Vagina (tissue), 2 donors: ENCODE measurements around the gene TCF23.

Experiments used
- POLR2AphosphoS5 ChIP-seq, 2 donors: sonication (generic); formaldehyde crosslinking; IDR thresholded peaks; one replicate each; pipeline ENCODE4 v1.9.0; 2017; ENCODE audit warnings: antibody characterized with exemption in 2 of 2, mild to moderate bottlenecking in 2 of 2, low read depth in 1 of 2; ENCODE audit not compliant: insufficient read depth in 1 of 2
- TF ChIP-seq, protein P1 (sequence below), 3 experiments: fragments of 450-650 bp in 2 of 3; fragments of 200-600 bp in 1 of 3; sonication (generic) in 1 of 3; IDR thresholded peaks; one replicate each; pipeline ENCODE4 v1.5.1; 2017 to 2019; ENCODE audit warnings: antibody characterized with exemption in 3 of 3, mild to moderate bottlenecking in 2 of 3, moderate library complexity in 2 of 3

DNA sequence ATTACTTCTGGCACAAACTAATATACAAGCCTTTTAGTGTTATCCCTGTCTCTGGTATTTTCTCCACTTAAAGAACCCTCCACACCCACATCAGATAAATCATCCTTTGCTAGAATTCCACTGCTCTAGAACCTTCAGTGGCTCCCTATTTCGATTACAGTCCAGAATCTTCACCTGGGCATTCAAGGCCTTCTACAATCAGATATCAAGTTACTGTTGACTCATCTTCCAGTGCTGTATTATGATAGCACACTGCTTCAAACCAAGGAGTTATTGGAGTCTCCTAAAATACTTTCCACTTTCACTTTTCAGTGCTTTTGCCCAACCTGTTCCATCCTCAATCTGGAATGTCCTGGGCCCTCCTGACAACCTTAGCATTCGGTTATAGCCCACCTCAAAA is 33.3 kb upstream of the TCF23 start:
- TF ChIP-seq, protein P1, sequence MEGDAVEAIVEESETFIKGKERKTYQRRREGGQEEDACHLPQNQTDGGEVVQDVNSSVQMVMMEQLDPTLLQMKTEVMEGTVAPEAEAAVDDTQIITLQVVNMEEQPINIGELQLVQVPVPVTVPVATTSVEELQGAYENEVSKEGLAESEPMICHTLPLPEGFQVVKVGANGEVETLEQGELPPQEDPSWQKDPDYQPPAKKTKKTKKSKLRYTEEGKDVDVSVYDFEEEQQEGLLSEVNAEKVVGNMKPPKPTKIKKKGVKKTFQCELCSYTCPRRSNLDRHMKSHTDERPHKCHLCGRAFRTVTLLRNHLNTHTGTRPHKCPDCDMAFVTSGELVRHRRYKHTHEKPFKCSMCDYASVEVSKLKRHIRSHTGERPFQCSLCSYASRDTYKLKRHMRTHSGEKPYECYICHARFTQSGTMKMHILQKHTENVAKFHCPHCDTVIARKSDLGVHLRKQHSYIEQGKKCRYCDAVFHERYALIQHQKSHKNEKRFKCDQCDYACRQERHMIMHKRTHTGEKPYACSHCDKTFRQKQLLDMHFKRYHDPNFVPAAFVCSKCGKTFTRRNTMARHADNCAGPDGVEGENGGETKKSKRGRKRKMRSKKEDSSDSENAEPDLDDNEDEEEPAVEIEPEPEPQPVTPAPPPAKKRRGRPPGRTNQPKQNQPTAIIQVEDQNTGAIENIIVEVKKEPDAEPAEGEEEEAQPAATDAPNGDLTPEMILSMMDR (IDR thresholded peaks at IDR 0.05): no peak
- no peak for TF ChIP-seq POLR2AphosphoS5 (IDR thresholded peaks at IDR 0.05; ENCODE audit: insufficient read depth in 1 of 2, low read depth in 1 of 2)
